22Rv1 (cell line): ENCODE results near the gene SLC4A1.

Experiments
- H3K27ac ChIP-seq: fragments of 450-650 bp; 2 replicates; pipeline ENCODE4 v1.5.1; 2017
- ZFX ChIP-seq: fragments of 450-650 bp; IDR thresholded peaks from 2 replicates; pipeline ENCODE4 v1.6.1; 2017; ENCODE audit warnings: antibody characterized with exemption, borderline replicate concordance
- TF ChIP-seq, protein P1 (sequence below): fragments of 450-650 bp; IDR thresholded peaks from 2 replicates; pipeline ENCODE4 v1.5.1; 2017; ENCODE audit warnings: mild to moderate bottlenecking

Gene SLC4A1

GRCh38 chr17:44273607-44274006 lies 5.7 kb upstream of the SLC4A1 start:
- H3K27ac ChIP-seq, result no peak overlapping the region
- TF ChIP-seq, protein P1, sequence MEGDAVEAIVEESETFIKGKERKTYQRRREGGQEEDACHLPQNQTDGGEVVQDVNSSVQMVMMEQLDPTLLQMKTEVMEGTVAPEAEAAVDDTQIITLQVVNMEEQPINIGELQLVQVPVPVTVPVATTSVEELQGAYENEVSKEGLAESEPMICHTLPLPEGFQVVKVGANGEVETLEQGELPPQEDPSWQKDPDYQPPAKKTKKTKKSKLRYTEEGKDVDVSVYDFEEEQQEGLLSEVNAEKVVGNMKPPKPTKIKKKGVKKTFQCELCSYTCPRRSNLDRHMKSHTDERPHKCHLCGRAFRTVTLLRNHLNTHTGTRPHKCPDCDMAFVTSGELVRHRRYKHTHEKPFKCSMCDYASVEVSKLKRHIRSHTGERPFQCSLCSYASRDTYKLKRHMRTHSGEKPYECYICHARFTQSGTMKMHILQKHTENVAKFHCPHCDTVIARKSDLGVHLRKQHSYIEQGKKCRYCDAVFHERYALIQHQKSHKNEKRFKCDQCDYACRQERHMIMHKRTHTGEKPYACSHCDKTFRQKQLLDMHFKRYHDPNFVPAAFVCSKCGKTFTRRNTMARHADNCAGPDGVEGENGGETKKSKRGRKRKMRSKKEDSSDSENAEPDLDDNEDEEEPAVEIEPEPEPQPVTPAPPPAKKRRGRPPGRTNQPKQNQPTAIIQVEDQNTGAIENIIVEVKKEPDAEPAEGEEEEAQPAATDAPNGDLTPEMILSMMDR, result no peak
- TF ChIP-seq ZFX, result no peak

DNA sequence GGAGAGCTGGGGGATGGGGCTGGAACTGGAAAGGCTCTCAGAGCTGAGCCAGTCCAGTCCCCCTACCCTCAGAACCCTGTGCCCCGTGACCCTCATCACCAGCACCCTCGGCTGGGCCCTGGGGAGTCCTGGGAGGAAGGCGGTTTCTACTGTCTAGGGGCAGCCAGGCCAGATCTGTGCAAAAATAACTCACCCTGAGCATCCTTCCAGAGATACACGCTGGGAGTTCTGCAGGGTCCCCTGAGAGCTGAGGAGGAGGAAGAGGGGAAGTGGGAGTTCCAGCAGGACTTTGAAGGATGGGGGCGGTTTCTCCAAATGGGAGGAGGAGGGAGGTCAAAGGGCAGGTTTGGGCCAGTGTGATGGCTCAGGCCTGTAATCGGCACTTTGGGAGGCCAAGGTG lies 5.0 kb upstream of the SLC4A1 start:
- TF ChIP-seq ZFX, result no peak
- TF ChIP-seq, protein P1, result no peak
- H3K27ac ChIP-seq, result no peak overlapping the region

DNA sequence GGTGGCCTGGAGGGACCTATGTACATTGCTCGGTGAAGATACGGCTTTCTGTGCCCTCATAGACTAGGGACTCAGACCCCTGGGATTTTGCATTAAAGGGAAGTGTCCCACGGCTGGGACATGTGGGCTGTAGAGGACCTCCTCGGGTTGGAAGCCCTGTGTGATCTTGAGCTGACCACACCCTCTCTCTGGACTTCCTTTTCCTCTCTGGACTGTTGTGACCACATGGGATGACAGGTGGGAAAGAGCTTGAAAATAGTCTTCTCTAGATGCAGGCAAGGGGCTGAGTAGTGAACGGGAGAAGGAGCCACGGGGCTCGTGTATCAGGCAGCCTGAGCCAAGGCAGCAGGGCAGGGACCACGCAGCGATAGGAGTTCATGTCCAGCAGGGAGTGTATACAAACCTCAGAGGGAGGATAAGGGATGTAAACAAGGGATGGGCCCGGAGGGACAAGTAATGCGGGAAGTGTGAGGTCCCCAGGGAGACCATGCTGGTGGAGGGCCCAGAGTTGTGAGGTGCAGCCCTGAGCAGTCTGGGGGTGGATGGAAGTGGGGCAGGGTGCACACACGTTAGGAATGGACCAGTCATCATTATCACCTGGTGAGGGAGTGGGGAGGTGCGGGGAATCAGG lies 4.5 kb upstream of the SLC4A1 start:
- TF ChIP-seq, protein P1, result no peak
- no peak for TF ChIP-seq ZFX
- no peak overlapping the region for H3K27ac ChIP-seq

- TF ChIP-seq, protein P1, result no peak
- TF ChIP-seq ZFX, result no peak
- no peak overlapping the region for H3K27ac ChIP-seq
These were observed 1.8 kb upstream of the SLC4A1 start for GRCh38 chr17:44269535-44270240.

GRCh38 chr17:44268709-44269534 lies 987 bp upstream of the SLC4A1 start:
- H3K27ac ChIP-seq, result no peak overlapping the region
- TF ChIP-seq, protein P1, result no peak
- TF ChIP-seq ZFX, result no peak

DNA sequence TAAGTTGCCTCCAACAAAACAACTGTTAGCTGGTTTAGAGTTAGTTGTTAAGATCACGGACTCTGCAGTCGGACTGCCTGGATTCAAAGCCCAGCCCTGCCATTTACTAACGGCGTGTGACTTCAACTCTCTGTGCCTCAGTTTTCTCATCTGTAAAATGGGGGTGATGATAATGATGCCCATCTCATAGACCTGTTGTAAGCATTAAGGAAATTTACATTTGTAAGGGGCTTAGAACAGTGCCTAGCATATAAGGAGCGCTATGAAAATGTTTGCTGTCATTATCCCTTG lies 825 bp downstream of the SLC4A1 start:
- H3K27ac ChIP-seq, result no peak overlapping the region
- TF ChIP-seq, protein P1, result no peak
